ENCODE results near the gene PRRT1. TPM values are rescaled to one million over a fixed set of nuclear protein-coding genes. Genes with fewer than 3 reads are reported as not detected.

The PRRT1 gene
- 0.09 TPM in 1 of 2 replicates, not detected in the other for total RNA-seq

DNA sequence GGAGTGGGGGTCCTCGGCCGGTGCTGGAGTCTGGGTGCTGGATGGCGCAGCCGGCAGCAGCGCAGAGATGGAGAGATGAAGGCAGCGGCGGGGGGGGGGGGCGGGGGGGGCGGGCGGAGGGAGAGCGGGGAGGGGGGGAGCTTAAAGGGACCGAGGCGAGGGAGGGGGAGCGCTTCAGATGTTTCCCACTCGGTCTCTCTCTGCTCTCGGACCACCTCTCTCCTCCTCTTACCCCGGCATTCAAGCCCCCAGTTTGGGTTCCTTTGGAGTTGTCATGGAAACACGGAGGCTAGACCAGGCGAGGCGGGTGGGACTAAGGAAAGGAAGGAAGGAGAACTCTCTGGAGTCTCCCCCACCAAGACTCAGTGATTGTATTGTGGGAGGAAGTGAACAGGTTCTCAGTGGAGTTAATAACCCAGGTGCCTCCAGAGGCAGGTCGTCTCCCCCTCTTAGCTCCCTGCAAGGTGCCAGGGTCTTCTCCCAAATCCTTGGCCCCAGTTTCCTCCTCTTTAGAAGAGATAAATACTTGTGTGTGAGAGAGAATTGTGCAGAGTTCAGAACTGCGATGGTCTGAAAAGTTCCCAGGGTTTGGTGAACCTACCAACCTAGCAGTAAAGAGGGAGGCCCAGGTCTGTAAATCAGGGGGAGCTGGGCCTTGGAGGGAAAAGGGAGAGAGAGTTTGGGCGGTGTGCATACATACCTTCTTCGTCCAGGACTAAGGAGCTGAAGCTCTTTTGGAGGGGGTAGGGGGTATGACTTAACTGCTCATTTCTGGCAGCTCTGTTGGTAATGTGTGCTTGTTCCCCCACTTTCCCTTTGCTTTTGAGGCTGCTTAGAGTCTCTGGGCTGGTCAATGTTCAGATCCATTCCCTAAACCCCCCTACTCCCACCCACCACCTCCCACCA, at the start of gene PRRT1:
Gene PRRT1 (minus strand): TSS at position 77 of the 906 bp plus-strand sequence. CDS start 112 bp downstream, outside the sequence.

DNA sequence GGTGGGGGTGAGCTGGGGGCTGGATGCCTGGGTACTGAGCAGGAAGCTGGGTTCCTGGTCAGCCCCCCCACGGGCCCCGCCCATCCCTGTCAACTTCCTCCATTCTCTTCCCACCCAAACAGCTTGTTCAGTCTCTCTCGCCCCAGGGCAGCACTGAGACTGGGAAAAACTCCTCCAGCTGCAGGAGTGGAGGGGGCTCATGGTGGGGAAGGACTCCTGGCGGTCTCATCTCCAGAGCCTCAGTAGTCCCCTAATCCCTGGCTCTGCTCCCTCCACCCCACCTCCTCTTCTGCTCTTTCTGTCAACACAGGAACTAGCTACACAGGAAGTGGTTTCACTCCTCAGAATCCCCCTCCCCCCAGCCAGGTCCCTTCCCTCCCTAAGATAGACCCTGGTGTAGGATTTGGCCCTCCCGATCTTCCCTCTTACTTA, 40.9 kb upstream of the PRRT1 start, which contains the start of gene GPSM3:
Gene GPSM3 (minus strand): TSS at position 36 of the 432 bp plus-strand sequence. CDS start 130 bp downstream, outside the sequence.

DNA sequence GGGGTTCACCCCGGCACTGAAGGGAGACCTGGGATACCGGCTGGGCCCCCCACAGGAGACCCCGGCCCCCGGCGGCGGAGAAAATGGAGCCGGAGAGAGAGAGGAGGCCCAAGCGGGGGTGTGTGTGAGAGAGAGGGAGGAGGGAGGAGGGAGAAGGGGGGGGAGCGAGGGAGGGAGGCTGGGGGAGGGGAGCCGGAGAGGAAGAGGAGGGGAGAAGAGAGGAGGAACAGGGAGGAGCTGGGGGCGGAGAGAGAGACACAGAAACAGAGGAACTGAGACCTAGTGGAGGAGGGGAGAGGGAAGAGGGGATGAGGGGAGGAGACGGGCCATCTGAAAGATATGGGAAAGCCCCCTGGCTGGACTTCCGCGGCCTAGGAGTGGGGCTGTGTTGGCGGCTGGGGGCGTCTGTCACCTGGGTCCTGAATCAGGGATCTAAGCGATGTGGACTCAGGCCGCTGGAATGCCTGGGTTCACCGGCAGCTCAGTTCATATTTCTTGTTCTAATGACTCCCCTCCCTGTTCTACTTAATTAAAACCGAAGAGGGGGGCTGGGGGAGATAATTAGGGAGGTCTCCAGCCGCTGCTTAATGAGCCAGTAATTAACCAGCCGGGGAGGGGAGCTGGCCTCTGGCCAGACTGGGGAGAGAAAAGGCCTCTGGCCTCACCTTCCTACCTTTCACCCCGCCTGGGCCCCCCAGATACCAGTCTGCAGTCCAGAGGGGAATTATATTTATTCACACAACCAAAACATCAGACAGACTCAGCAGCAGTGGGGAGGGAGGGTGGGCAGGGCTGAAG, 38.5 kb upstream of the PRRT1 start, which contains the start of gene PBX2:
Gene PBX2 (minus strand): TSS at position 149 of the 798 bp plus-strand sequence. CDS start 287 bp downstream, outside the sequence.

DNA sequence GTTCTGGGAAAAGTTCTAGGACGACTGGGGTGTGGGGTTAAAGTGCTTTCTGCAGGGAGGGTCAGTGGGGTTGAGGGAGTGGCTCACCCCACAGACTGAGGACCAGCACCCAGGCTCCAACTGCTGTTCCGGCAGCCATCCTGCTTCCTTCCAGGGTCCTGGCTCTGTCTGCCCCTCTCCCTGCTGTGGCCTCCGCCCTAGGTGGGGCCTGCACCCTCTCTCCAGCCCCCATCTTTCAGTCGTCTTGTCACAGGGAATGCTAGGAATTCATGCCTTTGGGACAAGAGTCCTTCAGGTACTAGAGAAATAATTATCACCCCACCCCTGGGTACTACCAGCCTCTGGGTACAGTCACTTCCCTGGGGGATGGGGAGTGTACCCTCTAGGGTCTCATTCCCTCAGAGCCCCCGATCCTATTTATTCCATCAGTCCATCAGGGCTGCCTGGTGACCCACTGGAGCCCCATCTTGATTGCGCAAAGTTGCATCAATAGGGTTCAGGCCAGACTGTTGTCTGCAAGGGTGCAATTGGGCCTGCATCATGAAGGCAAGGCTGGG, 32.4 kb upstream of the PRRT1 start, which contains the start of gene AGER:
Gene AGER (minus strand): TSS at position 170 of the 557 bp plus-strand sequence. CDS start 31 bp downstream, at position 139.

DNA sequence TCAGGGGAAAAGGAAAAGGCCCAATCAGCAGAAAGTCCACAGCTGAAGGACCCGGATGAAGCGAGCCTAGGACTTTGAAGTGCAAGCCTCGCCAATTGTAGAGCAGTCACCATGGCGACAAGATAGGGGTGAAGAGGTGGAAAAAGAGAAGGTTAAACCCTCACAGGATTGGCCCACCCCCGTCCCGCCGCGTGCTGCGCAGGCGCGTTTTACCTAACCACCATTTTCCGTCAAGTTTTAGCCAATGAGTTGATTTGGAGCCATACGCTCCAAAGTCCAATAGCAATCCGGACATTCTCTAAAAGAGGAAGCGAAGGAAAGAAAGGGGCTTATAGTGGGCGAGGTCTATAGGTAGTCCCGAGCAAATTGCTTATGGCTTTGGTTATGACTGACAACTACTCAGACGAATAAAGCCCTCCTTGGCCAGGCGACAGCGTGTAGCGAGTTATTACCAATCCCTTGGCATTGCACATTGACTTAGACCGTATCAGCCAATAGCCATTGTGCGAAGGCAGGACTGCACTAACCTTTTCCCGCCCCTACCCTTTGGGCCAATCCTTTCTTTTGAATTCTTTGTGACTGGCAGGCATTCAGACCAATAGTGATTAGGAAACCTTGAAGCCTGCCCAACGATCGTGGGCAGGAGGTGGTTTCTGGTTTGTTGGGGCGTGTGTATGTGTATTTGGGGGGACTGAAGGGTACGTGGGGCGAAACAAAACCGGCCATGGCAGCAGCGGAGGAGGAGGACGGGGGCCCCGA, 26.2 kb upstream of the PRRT1 start, which contains the start of gene RNF5:
Gene RNF5 (plus strand): TSS at position 618 of the 759 bp plus-strand sequence. CDS start 107 bp downstream, at position 725.

DNA sequence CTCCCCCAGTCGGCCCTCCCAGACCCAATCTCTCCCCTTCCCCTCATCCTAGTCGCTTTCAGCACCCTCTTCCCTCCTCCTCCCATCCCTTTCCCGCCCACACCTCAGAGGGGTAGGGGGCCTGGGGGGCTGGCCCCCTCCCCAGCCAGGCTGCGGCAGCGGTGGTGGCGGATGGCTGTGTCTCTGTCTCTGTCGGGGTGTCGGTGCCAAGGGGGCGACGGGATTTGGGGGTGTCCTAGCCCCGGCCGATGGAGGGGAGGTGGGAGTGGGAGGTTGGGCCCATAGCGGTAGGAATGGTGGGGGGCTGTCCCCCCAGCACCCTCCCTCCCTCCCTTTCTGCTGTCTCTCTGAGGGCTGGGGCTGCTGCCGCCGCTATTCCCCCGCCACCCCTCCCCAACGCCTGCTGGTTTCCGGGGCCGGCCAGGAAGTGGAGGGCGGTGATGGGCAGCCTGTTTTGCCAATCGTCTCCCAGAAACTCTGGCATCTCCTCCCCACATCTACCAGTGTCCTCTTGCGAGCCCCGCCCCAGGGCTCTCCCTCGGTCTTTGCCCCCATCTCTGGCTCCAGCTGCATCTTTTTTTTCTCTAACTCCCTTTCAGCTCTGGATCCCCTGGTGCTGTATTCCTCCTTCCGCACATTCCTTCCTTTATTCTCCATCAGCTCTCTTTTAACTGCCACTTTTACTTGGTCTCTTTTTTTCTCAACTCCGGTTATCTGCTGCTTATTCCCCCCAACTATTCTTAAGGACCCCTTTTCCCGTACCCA, 24.2 kb upstream of the PRRT1 start, which contains the start of gene AGPAT1:
Gene AGPAT1 (minus strand): TSS at position 374 of the 765 bp plus-strand sequence. CDS start 4,588 bp downstream, outside the sequence.

DNA sequence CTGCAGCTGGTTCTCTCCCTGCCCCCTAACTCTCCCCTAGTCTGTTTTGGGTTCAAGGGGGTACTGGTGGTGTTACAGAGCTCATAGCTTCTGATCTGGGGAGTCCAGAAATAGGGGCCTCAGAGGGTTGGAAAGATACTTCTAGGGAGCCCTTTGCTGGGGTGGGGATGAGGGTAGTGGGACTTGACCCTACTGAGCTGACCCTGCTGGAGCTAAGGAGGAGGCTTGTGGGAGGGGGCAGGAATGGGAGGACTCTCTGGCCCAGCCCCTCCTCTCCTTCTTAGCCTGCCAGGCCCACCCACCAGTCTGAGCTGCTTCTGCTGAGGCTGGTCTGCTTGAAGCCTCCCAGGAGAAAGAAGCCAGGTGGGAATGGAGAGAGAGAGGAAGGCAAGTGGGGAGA, 12.6 kb upstream of the PRRT1 start, which contains the start of gene EGFL8:
Gene EGFL8 (plus strand): TSS at position 301 of the 400 bp plus-strand sequence. CDS start 1,571 bp downstream, outside the sequence.

DNA sequence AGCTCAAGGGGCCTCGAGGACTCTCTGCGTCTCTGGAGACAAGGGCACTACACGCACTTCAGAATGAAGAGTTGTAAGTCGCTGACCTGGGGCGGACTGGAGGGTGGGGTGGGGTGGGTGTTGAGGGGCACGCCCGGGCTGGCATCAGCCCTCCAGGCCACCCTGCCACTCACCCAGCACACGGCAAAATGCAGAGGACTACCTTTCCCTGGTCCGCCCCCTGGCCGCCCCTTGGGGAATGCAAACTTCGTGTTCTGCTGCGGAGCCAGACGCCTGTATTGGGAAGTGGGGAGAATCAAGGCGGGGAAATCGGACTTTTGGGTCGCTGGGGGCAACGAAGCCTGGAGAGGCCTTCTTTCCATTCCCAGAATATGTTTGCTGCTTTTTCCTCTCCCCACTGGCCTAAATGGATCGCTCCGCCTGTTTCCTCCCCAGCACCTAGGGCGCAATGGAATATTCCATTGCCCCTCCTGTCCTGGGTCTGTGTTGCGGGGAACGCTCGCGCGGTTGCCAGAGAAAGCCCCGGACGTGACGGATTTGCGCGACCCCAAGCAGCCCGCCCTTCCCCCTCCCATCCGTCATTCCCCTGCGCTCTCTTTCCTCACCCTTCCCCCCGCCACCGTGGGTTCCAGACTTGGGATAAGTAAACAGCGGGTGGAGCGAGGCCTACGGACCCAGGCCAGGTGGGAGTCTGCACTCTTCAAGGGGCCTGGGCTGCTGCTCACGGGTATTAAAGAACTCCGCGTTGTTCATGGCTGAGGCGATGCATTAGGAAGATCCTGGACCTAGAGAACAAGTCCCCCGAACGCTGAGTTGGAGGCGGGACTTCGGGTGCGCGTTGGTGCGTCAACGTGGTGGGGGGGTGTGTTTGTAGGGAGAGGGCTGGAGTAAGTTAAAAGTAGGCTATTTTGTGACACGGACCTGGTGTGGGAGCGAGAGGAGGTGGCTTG, 2.1 kb upstream of the PRRT1 start, which contains the start of gene PPT2:
Gene PPT2 (plus strand): TSS at position 578 of the 950 bp plus-strand sequence. CDS start 454 bp downstream, outside the sequence.

DNA sequence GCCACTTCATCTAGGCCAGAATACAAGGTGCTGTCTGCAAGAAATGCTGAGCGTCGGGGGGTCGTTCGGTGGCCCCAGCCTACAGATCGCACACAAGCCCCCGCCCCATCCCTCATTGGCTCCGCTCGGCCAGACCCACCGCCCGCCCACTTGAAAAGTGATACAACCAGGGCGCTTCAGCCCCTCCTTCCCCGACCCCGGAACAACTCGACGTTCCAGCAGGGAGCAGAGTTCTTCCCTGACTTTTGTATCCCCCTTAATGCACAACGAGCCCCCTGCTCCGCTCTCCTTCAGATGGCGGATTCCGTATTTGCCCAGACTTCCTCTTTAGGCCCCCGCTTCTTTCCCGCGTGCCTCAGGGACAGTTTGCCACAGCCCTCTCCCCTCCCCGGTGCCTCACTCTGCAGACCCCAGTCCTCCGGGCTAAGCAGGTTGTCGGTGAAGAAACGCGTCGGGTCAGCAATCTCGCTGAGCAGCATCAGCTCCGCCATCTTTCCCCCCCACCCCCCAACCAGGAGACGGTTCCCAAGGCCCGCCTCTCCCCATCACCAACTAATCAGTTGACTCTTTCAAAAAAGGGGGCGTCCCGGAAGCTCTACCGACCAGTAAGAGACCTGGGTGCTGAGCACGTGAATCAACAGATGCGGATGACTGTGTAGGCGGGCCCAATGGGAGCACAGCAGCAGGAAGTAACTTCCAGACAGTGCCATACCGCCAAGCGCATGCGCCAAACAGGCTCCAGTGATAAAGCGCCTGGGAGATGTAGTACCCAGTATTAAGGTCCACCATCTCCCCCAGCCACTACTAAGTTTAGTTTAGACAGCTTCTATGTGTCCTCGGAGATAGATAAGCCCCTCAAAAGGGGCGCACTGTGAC, 23.8 kb downstream of the PRRT1 start, which contains the start of gene ATF6B:
Gene ATF6B (minus strand): TSS at position 530 of the 876 bp plus-strand sequence. CDS start 39 bp downstream, at position 491.

DNA sequence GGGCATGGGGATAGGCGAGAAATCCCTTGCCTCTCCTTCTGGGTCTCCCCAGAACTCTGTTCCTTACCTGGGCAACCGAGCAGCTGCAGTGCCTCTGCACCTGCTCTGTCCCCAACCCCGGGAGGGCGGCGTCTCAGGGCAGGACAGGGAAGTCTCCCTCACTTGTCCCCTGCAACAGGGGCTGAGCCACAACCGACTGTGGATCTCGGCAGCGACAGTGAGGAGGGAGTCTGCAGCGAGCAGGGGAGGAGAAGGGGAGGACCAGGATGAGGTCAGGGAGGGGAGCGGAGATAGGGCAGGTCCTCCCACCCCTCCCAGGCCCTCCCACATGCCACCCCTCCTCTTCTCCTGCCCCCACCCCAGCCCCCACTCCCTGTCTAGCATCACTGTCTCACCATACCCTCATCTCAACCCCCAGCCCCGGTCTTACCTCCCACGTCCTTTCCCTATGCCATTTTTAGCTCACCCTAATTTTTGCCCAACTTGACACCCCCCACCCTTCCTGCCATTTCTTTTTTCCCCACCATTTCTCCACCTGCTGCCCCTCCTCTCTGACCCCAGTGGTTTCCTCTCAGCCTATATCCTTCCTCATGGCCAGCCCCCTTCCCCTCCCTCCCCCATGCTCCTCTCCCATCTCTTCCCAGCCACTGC, 42.5 kb downstream of the PRRT1 start, which contains the start of gene TNXB:
Gene TNXB (minus strand): TSS at position 225 of the 651 bp plus-strand sequence. CDS start 11,140 bp downstream, outside the sequence.

Other genes starting within 250 kb of the PRRT1 start
- 3.6 and 4.7 TPM in 2 replicates for gene ZBTB12, start 249.9 kb downstream of the PRRT1 start, total RNA-seq
- 0.42 and 0.89 TPM in 2 replicates for gene C2, start 224.2 kb downstream of the PRRT1 start, total RNA-seq
- 4.1 and 28.8 TPM in 2 replicates for gene CFB, start 205.8 kb downstream of the PRRT1 start, total RNA-seq
- 89.1 and 109 TPM in 2 replicates for gene NELFE, start 193.0 kb downstream of the PRRT1 start, total RNA-seq
- 60.3 and 63.7 TPM in 2 replicates for gene SKIC2, start 192.8 kb downstream of the PRRT1 start, total RNA-seq
- gene DXO, start 179.8 kb downstream of the PRRT1 start, total RNA-seq: 11.0 and 11.3 TPM in 2 replicates
- 4.2 and 4.3 TPM in 2 replicates for gene C4A, start 169.9 kb downstream of the PRRT1 start, total RNA-seq
- gene C4B, start 137.1 kb downstream of the PRRT1 start, total RNA-seq: 2.1 and 3.9 TPM in 2 replicates
- gene CYP21A2, start 113.5 kb downstream of the PRRT1 start, total RNA-seq: 0.14 TPM in 1 of 2 replicates, not detected in the other
- gene TNXB, start 42.6 kb downstream of the PRRT1 start, total RNA-seq: 0.89 and 1.7 TPM in 2 replicates
- 18.7 and 28.5 TPM in 2 replicates for gene ATF6B, start 23.7 kb downstream of the PRRT1 start, total RNA-seq
- 3.0 and 3.6 TPM in 2 replicates for gene FKBPL, start 21.7 kb downstream of the PRRT1 start, total RNA-seq
- gene PPT2, start 2.2 kb upstream of the PRRT1 start, total RNA-seq: 16.3 and 16.6 TPM in 2 replicates
- gene EGFL8, start 12.7 kb upstream of the PRRT1 start, total RNA-seq: 1.2 and 1.4 TPM in 2 replicates
- 19.3 and 28.4 TPM in 2 replicates for gene AGPAT1, start 24.1 kb upstream of the PRRT1 start, total RNA-seq
- 14.9 and 24.6 TPM in 2 replicates for gene RNF5, start 26.5 kb upstream of the PRRT1 start, total RNA-seq
- 0.23 TPM in 1 of 2 replicates, not detected in the other for gene AGER, start 32.3 kb upstream of the PRRT1 start, total RNA-seq
- gene PBX2, start 38.3 kb upstream of the PRRT1 start, total RNA-seq: 36.2 and 58.1 TPM in 2 replicates
- 0.59 and 1.2 TPM in 2 replicates for gene GPSM3, start 40.7 kb upstream of the PRRT1 start, total RNA-seq
- 0.42 and 1.5 TPM in 2 replicates for gene NOTCH4, start 72.1 kb upstream of the PRRT1 start, total RNA-seq
- not detected in 2 replicates for gene TSBP1, start 220.0 kb upstream of the PRRT1 start, total RNA-seq